ENCODE data around the gene TRIM23.
A peak's percentile ranks its signal among the peaks of the same experiment; 100 is the strongest.

The TRIM23 gene

GRCh38 chr5:65566505-65566904, 57.6 kb downstream of the TRIM23 start:
- no peak for DNase-seq (ENCODE audit: low read depth in 2 of 2)

- DNase-seq (ENCODE audit: low read depth in 2 of 2): no peak
Observed at GRCh38 chr5:65563777-65564176, 60.4 kb downstream of the TRIM23 start.

DNA sequence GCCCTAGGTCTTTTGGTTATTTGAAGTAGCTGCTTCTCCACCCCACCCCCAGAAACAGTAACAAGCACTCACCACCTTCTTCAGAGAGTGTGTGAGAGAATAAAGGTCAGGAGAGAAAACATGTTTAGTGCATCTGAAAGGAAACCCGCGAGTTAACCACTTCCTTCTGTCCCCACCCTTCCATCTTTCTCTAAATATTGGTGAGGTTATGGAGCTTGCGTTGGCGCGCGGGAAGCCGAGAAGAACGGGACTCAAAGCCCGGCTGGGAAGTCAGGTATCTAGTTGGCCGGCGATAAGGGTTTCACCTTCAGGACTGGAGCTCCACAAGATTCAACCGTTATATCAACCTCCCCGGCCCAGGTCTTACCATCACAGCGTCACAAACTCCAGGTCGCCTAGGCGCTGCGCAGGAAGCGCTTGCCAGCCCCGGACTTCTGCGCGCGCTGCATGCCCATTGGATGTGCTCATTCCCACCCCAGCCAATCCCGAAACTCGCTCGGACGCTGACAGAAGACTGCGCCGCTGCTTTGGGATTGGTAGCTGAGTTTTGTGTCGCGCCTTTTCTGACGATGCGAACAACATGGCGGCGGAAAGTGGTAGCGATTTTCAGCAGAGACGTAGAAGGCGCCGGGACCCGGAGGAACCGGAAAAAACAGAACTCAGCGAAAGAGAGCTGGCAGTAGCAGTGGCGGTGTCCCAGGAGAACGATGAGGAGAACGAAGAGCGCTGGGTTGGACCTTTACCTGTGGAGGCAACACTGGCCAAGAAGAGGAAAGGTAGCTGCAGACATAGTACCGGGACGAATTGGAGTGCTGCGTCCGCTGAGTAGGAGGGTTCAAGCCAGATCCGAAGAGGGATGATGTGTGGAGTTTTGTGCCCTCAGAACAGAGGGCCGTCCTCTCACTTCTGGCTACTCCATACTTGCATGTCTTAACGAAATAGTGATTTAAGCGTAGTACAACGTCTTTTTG, 61.1 kb downstream of the TRIM23 start, which contains the start of the genes CENPK and PPWD1:
Gene CENPK, minus strand, starts transcription at position 438 of the 971 bp plus-strand sequence. CDS start 8,261 bp downstream, outside the sequence.
Gene PPWD1, plus strand, starts transcription at position 566 of the 971 bp plus-strand sequence. Its CDS starts 15 bp downstream, at position 581.
- DNase-seq (ENCODE audit: low read depth in 2 of 2): peak; percentile 91 to 92

DNA sequence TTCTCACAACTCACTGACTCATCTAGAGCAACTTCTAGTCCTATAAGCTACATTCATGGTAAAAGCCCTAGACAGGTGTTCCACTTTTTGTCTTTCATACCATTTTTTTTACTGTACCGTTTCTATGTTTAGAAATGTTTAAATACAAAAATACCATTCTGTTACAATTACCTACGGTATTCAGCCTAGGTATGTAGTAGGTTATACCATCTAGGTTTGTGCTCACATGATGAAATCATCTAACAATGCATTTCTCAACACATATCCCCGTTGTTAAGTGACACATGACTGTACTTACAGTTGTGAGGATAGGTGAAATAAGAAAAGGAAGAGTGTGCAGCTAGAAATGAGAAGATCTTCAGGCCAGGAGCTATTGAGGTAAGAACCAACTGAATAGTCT, 67.4 kb downstream of the TRIM23 start:
- DNase-seq (ENCODE audit: low read depth in 2 of 2): no peak

DNA sequence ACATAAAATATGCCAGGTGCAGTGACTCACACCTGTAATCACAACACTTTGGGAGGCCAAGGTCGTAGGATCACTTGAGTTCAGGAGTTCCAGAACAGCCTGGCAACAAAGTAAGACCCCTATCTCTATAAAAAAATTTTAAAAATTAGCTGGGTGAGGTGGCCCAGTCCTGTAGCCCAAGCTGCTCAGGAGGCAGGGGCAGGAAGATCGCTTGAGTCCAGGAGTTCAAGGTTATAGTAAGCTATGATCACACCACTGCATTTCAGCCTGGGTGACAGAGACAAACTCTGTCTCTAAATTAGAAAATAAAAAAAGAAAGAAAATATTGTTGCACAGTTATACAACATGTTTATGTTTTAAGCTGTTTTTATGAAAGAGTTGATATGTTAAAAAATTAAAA, 68.0 kb downstream of the TRIM23 start:
- DNase-seq (ENCODE audit: low read depth in 2 of 2): no peak

- no peak for DNase-seq (ENCODE audit: low read depth in 2 of 2)
Observed at GRCh38 chr5:65555287-65555686, 68.8 kb downstream of the TRIM23 start.

- no peak for DNase-seq (ENCODE audit: low read depth in 2 of 2)
Observed at GRCh38 chr5:65553941-65554340, 70.2 kb downstream of the TRIM23 start.

- no peak for DNase-seq (ENCODE audit: low read depth in 2 of 2)
Observed at GRCh38 chr5:65548281-65548680, 75.9 kb downstream of the TRIM23 start.

DNA sequence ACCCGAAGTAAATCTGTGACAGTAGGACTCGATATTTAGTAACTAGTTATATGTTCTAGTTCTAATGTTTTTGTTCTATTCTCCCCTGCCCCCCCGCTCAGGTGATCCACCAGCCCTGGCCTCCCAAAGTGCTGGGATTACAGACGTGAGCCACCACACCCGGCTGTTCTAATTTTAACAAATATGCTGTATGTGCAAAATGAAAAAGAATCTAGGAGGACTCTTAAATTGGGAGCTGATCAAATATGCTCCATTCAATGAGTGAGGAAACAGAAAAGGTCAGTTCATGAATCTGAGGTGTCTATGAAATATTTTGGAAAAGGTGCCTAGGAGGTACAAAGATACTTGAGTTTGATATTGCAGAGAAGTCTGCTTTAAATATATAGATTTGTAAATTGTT, 78.0 kb downstream of the TRIM23 start:
- no peak for DNase-seq (ENCODE audit: low read depth in 2 of 2)

- no peak for DNase-seq (ENCODE audit: low read depth in 2 of 2)
Observed at GRCh38 chr5:65544473-65544872, 79.7 kb downstream of the TRIM23 start.

DNA sequence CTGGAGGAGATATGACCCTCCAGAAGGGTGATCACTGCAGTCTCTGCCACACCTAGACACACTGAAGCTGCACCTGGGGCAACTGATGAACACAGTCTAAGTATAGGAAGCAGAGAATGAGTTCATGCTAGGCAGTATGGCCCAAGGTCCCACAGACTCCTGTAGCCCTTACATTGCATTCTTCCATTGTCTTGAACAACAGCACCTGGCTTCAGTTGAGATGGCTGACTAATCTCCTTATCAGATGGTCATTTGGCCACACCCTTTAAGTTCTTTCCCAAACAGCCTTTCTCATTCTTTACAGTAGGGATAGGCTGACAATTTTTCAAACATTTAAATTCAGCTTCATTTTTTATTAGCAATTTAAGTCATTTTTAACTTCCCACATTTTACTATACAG, 84.3 kb downstream of the TRIM23 start:
- DNase-seq (ENCODE audit: low read depth in 2 of 2): no peak
